Amniotic stem cell (primary cell): Measurements from ENCODE around the gene CMIP.

ENCODE experiments used
- DNase-seq: peaks from one replicate; lab custom pipeline; 2025; lab: John Stamatoyannopoulos, UW

The CMIP gene

DNA sequence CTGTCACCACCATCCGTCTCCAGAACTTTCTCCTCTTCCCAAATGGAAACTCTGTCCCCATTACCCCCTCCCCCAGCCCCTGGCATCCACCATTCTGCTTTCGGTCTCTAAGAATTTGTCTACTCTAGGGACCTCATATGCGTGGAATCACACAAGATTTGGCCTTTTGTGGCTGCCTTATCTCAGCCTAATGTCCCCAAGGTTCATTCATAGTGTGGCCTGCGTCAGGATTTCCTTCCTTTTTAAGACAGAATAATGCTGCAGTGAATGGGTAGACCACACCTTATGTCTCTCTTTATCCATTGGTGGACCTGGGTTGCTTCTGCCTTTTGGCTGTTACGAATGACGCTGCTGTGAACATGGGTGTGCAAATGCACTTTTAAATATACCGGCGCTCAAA is 194.7 kb downstream of the CMIP start:
- no peak for DNase-seq

DNA sequence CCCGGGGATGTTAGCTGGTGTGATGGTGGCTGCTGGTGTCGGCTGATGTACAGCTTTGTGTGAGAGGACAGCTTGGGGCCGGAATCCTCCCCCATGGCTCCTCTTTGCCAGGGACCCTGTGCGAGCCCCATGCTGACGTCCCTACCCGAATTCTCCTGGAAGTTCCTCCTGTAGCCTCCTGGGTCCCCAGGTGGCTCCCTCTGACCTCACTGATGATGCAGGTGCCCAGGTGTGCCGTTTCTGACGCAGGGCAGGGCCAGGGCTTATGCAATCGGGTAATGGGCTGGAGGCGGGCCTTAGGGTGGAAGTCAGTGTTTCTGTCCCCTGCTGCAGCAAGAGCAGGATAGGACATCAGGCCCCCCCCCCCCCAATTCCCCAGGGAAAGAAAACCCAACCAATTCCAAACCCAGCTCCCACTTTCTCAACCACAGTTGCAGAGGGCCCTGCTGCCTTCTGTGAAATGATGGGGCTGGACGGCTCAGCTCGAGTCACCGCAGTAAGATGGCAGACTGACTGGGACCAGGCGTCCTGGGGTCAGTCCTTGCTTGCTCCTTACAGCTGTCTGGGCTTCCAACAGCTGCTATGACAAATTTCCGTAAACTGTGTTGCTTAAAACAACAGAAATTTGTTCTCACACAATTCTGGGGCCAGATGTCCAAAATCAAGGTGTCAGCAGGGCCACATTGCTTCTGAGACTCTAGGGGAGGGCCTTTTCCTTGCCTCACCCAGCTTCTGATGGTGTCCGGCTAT is 195.5 kb downstream of the CMIP start:
- no peak for DNase-seq

DNA sequence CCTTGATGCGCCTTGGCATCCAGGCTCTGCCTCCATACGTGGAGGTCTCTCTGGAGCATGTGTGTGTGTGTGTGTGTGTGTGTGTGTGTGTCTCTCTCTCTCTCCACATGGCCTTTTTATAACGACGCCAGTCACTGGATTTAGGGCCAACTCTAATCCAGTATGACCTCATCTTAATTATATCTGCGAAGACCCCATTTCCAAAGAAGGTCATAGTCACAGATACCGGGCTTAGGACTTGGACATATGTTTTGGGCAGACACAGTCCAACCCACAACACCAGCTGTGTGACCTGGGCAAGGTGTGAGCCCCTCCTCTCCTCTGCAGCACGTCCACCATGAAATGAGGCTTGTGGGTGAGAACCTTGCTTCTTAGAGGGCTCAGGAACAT is 196.1 kb downstream of the CMIP start:
- no peak for DNase-seq

DNA sequence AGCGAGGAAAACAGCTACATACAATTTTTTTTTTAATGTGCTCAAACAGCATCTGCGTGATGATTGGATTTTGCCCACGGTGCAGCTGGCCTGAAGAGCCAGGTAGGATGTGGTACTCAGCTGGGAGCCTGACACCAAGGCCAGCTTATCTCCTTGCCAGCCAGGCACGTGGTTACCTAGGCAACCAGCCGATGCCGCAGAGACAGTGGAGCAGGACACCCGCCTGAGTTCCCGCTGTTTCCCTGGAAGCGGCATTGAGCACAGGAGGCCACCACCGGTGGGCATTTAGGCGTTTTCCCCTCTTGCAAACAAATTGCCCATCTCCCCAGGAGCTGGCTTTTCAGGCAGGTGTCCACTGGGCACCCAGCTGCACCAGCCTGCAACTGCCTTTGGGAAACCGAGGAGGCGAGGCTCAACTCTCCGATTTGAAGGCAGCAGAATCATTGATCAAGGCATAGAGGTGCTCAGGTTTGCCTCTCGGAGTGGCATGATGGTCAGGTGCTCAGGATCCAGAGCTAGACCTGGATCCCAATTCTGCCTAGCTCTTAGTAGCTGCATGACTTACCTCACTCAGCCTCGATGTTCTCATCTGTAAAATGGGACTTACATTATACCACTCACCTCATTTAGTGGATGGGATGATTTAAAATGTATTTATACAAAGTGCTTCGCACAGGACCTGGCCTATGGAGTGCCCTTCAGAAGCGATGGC is 196.9 kb downstream of the CMIP start:
- no peak for DNase-seq

DNA sequence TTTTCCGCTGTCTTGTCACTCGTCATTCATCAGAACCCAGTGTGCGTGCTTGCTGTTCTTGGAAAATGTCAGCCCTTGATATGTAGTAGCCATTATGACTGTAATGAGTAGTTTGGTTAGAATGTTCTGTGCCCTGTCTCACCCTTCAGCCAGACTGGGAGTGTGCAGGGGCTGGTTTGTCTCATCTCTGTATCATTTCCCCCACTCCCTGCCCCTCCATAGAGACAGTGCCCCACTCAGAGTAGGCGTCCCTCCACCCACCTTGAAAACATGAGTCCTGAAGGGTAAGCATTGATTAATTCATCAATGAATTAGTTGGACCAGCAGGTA is 197.5 kb downstream of the CMIP start:
- DNase-seq = no peak

DNA sequence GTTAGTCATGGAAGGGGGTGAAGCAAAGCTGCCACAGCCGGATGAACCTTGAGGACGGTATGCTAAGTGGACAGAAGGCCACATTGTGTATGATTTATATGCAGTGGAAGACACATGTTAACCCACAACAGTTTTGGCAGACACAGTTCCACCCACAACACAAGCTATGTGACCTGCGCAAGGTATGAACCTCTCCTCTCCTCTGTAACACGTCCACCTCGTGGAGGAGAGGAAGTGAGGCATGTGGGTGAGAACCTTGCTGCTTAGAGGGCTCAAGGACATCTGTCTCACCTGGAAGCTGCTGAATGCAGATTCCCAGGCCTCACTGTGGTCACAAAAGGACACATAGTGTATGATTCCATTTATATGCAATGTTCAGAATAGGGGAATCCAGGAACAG is 198.3 kb downstream of the CMIP start:
- DNase-seq = no peak

DNA sequence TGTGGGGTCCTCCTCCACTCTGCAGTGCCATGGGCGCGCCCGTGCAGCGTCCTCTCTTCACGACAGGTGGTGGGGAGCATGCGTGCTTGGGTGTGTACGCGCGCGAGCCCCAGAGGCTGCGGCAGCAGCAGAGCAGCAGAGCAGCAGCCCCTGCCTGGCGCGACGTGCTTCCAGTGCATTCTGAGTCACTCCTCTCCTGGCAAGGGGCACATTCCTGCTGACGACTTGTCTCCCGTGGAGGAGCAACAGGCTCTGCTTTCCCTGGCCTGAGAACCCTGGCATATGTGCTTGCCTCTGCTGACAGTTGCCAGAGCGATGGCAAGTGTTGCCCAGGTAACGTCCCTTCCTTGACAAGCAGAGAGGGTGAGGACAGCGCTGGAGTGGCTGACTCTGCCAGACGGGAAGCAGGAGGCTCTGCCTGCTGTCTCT is 200.7 kb downstream of the CMIP start:
- DNase-seq = no peak

DNA sequence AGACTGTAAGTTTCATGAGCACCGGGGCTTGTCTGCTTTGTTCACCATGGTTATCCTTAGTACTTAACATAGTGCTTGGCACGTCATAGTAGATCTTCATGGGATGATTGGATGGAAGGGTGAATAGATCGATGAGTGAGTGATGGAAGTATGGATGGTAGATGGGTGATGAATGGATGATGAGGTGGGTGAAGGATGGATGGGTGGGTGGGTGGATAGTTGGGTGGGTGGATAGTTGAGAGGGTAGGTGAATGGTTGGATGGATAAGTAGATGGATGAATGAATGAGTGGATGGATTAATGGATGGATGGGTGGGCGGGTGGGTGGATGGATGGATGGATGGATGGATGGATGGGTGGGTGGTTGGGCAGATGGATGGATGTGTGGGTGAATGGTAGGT is 201.3 kb downstream of the CMIP start:
- DNase-seq = no peak

DNA sequence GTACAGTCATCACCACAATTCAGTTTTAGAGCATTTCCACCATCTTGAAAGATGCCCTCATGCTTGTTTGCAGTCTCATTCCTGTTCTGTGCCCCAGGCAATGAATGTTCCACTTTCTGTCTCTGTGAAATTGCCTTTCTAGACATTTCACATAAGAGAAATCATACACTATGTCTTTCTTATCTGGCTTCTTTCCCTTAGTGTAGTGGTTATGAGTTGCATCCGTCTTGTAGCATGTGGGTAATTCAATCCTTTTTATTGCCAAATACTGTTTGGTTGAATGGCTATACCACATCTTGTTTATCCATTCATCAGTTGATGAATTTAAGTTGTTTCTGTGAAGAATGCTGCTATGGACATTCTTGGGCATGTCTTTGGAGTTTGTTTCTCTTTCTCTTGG is 202.0 kb downstream of the CMIP start:
- no peak for DNase-seq

DNA sequence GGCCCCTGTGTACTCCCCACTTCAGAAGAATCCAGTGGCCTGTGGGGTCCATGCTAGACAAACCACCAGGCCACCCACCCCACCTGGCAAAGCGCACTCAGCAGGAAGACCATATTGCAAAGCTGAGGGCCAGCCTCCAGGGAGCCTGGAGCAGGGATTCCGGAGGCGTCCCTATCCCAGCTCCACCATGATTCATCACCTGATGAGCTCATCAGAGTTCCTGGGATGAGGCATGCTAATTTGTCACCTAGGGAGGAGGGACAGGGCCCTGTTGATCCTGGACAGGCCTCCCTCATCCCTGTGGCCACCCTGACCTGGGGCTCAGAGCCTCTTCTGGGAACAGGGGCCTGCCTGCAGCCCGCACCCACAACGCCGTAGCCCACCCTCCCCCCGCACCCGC is 202.9 kb downstream of the CMIP start:
- no peak for DNase-seq

DNA sequence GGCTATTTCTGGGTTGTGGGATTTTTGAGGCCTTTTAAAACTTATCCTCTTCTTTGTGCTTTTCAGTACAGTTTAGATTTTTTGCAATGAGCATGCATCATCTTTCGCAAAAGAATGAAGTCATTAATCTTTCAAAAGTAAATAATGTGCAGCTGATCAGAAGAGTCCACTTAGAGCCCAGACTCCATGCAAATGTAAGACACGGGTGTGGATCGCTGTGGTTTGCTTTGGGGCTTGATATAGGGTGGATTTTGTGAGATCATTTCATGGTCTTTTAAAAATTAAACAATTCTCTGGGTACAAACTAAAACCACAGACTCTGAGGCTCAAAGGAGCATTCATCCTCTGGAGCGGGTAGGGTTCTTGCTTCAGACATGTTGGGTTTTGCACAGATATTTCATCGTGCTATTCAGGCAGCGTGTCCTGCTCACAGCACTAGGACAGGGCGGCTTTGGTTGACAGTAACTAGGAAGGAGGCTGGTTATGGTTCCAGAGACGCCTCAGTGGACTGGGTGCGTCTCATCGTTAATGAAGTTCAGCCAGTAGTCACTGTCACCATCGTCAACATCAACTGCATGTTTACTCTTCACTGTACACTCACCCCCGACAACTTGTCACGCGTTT is 205.1 kb downstream of the CMIP start:
- no peak for DNase-seq

DNA sequence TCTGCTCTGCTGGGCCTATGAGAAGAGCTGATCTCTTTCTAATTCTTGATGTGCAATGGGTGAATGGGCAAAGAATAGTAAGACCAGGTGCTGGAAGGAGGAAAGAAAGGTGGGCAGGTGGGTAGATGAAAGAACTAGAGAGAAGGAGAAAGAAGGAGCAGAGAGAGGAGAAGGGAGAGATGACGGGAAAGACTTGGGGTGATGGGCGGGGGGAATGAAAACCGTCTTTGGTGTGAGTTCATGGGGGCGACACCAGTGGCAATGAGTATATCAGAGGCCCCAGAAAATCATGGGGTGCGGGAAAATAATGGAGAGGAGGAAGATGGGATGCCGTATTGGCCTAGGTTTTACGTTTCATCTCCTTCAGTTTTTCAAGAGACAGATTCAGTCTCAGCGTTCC is 205.7 kb downstream of the CMIP start:
- DNase-seq = no peak

DNA sequence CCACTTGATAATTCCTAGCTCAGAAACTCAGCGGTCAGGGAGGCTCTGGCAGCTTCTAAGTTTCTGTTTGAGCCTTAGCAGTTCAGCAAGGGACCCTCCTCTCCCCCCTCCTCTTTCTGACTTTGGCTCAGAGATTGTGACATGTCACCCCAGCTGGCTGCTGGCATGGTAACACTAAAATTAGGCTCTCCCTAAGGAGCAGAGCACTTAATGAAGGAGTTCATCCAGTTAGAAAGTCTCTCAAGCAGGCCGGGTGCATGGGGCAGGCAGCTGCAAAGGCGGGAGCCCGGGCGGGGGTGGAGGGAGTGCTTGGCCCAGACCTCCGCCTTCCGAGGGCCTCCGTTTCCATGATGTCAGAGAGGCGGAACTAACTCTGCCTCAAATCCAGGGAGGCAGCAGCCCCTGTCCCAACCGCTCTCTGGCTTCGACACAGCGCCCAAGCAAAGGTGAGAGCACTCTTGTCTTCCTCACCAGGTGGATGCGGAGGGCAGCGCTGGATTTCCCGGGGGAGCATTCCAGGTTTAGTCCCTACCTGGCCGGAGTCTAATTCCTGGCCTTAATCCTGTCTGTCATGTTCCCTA is 206.5 kb downstream of the CMIP start:
- no peak for DNase-seq

DNA sequence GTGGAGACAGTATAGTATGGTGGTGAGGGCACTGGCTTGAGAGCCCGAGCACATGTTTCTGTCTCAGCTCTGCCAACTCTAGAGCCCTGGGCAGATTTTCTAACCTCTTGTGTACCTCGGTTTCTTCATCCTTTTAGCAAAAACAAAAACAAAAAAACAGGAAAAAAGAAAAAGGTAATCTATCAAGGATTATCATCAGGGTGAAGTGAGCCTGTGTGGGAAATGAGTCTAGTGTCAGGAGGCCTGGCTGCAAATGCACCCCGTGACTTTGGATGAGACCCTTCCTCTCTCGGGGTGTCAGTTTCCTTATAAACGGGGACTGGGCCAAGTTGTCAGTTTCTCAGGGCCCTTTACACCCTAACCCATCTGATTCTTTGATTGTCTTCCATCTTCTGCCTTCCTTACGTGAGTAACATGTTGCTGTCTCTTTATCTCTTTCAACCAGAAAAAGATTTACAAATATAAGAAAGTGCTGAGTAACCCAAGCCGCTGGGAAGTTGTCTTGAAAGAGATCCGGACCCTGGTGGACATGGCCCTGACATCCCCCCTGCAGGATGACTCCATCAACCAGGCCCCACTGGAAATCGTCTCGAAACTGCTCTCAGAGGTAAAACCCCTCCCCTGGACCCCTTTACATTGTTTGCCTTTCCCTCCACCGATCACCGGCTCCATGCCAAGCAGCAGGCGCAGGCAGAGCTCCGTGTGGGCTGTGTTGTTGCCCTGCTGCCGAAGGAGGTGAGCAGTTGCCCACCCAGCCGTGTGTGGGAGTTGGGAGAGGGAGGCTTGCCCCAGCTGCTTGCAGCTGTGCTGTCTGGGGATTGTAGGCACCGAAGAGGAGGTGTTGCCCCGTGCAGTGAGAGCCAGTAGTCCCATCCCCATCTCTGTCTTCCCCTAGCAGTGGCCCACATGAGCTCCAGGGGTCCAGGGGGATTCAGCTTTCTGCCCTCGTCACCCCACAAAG is 207.4 kb downstream of the CMIP start:
- DNase-seq = no peak

DNA sequence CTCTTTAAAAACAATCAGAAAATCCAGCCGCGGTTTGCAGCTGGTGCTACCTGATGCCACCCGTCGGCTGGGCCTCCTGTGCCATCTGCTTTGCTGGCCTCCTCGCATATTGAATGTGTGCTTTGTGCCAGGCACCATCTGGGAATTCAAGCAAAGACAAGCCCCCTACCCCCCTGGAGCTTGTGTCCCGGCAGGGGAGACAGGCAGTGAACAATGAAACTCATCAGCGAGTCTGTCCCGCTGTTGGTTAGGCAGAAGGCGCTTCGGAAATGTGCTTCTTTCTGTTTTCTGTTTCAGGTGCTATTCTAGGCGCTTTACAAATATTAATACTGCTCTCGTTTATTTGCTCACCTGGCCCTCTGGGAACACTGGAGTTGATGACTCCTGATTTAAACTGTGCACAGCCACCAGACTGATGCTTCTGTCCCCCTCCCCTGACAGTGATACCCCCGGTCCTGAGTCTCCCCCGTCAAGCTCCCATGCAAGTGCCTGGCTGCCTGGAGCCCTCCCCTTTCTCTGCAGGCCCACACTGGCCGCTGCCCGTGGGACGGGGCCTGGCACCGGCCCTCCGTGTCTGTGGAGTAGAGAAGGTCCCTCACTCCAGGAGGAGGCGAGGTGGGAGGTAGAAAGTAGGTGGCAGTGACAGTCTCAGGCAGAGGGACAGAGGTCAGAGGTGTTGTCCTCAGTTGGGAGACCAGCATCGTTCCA is 208.3 kb downstream of the CMIP start:
- DNase-seq = no peak

DNA sequence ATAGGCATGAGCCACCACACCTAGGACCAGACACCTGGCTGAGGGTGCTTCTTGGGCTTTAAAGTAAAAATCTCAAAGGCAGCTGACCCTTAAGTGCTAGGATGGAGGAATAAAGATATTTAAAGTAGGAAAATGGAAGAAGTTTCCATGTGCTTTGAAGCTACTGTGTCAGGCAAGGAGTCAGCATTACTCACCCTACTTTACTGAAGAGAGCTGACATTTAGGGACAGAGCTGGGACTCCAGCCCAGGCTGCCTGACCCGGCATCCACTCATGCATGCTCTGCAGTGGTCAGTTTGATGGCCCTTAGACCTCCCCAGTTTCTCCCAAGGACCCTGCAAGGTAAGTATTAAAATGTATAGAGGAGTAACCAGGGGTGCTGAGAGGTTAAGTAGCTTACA is 209.7 kb downstream of the CMIP start:
- no peak for DNase-seq

DNA sequence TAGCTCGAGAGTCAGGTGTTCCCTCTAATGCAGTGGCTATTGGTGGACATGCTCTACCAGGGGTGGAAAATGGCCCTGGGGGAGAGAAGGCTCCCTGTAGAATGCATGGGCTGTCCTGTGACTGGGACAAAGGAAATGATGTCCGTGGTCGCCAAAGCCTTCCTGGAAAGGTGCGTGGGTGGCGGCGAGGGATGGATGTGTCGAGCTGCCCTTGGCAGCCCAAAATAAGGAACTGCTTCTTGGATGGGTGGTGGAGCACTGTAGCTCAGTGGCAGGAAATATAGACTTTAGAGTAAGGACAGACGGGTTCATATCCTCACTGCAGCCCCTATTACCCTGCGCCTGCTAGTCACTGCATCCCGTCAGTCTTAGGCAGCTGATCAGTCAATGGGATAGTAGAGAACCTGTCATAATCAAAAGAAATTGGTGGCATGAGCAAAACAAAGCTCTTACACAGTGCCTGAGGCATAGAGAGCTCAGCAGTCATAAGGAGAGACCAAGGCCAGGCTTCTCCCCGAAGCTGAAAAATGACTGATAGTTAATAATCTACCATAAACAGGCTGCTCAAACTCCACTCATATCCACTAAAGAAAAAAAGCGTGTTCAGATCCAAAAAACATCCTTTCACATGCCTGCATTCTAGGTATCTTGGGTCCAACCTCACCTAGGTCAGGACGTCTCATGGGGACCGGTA is 211.0 kb downstream of the CMIP start:
- DNase-seq = no peak

DNA sequence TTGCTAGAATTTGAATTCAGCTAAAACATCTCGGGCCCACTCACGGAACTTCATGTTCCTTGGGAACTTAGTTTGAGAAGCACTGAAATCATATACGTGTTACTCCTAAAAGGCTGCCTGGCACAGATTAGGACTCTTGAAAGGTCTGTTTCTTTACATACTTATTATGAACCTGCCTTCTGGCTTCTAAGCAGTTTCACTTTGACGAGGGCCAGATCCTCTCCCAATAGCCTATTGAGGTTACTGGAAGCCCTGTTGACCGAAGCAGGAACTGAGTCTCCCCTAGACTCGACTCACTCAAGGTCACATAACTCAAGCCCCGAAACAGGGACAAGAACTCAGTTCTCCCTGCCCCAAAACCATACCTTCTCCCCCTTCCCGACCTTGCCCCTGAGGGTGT is 212.6 kb downstream of the CMIP start:
- DNase-seq = no peak

DNA sequence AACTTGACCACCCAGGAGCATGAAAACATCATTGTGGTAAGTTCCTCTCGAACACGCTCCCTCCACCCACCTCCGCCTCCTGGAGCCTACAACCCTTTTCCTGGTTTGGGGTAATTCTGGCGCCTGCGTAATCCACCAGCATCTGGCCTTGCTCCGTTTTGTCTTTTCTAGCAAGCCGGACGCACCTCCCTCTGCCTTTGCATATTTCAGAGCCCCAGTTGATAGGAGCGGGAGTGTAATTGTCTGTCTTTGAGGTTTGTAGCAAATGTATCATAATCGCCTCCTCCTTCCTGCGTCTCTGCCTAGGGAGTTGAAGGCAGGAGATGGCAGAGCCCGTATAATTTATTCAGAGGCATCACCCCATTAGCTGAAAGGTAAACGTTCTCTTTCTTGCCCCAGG is 213.2 kb downstream of the CMIP start:
- DNase-seq = no peak

DNA sequence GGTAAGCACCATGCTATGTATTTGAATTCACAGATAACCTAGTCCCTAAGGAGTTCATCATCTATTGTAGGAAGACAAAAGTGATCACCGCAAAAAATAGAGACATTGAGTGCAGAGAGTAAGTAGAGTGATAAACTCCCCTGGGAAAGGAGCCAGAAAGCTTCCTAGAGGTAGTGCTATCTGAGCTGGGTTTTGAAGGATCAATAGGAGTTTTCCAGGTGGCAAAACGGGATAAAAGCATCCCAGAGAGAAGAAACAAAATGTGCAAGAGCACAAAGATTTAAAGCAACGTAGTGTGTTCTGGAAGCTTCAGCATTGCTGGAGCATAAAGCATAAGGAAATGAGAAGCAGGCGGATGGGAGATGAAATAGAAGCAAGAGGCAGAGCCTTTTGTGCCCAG is 213.8 kb downstream of the CMIP start:
- no peak for DNase-seq

DNA sequence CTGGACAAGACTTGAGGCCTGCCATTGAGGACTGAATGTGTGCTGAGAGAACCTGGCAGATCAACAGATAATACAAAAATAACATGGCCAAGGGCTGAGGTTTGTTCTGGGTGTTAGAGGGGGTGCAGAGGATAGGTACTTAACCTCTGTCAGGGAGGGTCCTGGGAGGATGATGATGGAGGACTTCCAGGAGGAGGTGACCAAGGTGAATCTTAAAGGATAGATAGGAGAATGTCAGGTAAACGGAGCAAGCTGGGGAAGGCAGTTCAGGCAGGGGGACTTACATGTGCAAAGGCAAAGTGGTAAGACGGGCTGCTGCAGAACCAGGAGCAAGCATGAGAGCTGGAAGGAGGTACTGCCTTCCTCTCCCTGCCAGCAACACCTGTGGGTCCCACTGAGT is 214.6 kb downstream of the CMIP start:
- no peak for DNase-seq
